SK-N-MC (cell line): ENCODE data around the gene DCDC2.
"Not testable (repeated sequence)": the region's sequence is repeated elsewhere in the genome, so short reads cannot be mapped to it uniquely, and the experiment has no call there.

Experiments used
- EZH2 ChIP-seq: fragments of 200-600 bp; sonication (generic); IDR thresholded peaks from one replicate; pipeline ENCODE4 v1.6.1; 2017; ENCODE audit warnings: antibody characterized with exemption
- FOXP2 ChIP-seq: optimal IDR thresholded peaks from 2 replicates; pipeline ENCODE3; 2011; ENCODE audit warnings: mild to moderate bottlenecking, moderate library complexity; ENCODE audit not compliant: insufficient read depth; ENCODE audit errors: extremely low read length, control extremely low read depth
- POLR2AphosphoS5 ChIP-seq: IDR thresholded peaks from 2 replicates; pipeline ENCODE4 v1.6.1; 2012; ENCODE audit warnings: mild to moderate bottlenecking, low read depth, low read length, borderline replicate concordance

GRCh38 chr6:24258214-24258613 is 99.6 kb downstream of the DCDC2 start:
- not testable (repeated sequence) for TF ChIP-seq POLR2AphosphoS5, EZH2, FOXP2
